ENCODE data around the gene FGFBP1.

GRCh38 chr4:15965325-15965724 is 26.8 kb upstream of the FGFBP1 start:
- TF ChIP-seq CTCF (IDR thresholded peaks at IDR 0.05) (no peak), POLR2A (IDR thresholded peaks at IDR 0.05) (no peak)
